EH (cell line): ENCODE measurements around the gene SYNPR.

ENCODE experiments used
- DNase-seq: peaks from one replicate; pipeline ENCODE4 v3.0.0-alpha.2; 2015; ENCODE audit warnings: low read depth

The SYNPR gene

DNA sequence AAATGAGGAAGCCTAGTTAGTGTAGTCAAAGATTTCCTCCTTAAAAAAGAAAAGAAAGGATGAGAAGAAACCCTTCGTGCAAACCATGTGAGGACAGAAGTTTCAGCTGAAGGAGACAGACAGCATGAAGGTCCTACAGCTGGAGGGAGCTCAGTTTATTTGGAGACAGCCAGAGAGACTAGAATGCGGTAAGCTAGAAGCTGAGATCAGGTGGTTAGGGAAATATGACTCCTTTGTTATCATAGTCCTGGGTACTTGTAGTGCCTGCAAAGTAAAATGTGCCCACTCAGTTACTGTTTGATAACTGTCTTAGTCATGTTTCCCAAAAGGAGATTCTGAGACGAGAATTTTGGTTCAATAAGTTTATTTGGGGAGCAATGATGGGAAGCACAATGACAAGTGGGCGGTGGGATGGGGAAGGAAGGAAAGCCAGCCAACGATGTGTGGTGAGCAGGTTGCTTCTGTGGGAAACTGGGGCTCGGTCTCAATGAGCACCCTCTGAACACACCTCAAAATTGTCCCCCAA is 195.6 kb downstream of the SYNPR start:
- no peak for DNase-seq

- DNase-seq, result no peak
These were observed 196.9 kb downstream of the SYNPR start for GRCh38 chr3:63474828-63475518.

- DNase-seq, result no peak
These were observed 199.5 kb downstream of the SYNPR start for GRCh38 chr3:63477494-63478129.

GRCh38 chr3:63478990-63479660 is 201.0 kb downstream of the SYNPR start:
- no peak for DNase-seq

DNA sequence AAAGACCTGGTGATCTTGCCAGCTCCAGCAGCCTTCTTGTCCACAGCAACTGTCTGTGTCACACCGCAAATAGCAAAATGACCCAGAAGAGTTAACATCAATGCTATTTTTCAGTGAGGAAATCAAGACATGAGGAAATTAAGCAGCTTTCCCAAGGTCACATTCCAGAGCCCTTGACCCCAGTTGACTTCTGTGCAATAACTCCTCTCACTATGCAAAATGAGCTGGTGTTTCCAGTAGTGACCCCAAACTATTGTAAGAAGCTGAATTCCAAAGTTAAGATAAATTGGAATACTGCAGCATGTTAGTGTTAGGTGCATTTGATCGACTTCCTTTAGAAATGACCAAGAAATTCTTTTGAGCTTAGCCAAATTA is 201.5 kb downstream of the SYNPR start:
- no peak for DNase-seq

- DNase-seq, result no peak
These were observed 203.5 kb downstream of the SYNPR start for GRCh38 chr3:63481627-63482026.

- no peak for DNase-seq
These were observed 204.2 kb downstream of the SYNPR start for GRCh38 chr3:63482341-63482740.

GRCh38 chr3:63492464-63492863 is 214.4 kb downstream of the SYNPR start:
- no peak for DNase-seq

- peak; percentile 13 for DNase-seq
These were observed 215.0 kb downstream of the SYNPR start for GRCh38 chr3:63493101-63493500.

DNA sequence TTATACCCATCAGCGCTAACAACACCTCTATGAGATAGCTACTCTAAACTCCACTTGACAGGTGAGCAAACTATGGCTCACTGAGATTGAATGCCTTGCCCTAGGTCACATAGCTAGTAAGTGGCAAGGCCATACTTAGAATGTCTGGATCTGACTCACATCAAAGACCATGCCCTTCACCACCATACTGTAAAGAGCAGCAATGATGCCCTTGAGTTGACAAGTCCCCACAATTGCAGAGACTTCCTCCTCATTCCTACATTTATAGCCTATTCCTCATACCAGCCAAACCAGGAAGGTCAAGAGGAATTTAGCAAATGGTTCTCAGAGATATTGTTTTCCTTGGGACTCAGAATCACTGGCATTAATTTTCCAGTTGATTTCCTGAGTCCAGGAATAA is 216.5 kb downstream of the SYNPR start:
- no peak for DNase-seq

DNA sequence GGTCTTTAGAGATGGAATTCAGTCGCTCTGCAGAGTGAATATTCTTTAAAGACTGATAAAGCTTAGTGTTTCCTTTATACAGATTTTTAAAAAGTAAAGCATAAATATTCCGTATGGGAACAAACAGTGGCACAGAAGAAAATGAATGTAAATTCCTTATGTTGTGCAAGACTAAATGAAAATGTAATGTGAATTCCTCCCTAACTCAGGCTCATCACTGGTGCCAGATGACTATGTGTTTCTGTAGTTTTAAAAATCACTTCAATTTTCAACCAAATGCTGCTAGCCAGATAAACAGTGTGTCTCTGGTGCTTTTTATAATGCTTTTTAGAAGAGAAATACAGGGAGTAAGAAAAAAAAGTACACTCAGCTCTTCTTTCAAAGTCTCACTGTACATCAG is 219.5 kb downstream of the SYNPR start:
- DNase-seq, result no peak

GRCh38 chr3:63500196-63500595 is 222.1 kb downstream of the SYNPR start:
- DNase-seq, result no peak

GRCh38 chr3:63508305-63508704 is 230.2 kb downstream of the SYNPR start:
- no peak for DNase-seq

DNA sequence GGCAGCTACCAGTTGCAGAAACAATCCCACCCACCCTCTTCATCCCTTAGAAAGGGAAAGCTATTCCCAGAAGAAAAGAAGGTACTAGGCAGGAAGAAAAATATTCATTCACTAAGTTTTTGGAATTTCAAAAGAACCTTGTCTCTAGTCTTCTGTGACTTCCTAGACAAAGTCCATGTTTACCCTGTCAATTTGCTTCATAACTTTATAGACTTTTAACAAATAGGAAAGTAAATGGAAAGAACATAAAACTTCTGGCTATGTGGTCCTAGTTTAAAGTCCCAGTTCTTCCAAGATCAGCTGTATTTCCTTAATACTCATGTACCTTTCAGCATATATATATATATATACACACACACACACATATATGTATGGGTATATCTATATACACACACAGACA is 230.7 kb downstream of the SYNPR start:
- no peak for DNase-seq

DNA sequence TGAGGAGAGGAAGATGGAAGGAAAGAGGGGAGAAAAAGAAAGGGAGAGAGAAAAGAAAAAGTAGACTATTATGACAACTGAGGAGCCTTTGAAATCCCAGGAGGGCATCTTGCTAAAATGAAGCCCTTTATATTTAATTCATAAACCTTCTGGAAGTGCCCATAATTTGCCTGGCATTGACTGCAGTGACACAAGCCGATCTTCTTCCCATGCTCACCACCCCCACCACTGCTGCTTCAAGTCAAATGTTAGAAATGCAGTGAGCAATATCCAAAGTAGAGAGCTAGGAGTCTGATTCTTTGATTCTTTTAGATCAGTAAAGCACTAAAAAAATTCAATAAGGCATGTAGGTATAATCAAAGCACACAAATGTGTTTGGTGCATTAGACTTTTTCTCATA is 235.7 kb downstream of the SYNPR start:
- DNase-seq, result no peak

GRCh38 chr3:63514678-63515077 is 236.6 kb downstream of the SYNPR start:
- DNase-seq, result no peak

DNA sequence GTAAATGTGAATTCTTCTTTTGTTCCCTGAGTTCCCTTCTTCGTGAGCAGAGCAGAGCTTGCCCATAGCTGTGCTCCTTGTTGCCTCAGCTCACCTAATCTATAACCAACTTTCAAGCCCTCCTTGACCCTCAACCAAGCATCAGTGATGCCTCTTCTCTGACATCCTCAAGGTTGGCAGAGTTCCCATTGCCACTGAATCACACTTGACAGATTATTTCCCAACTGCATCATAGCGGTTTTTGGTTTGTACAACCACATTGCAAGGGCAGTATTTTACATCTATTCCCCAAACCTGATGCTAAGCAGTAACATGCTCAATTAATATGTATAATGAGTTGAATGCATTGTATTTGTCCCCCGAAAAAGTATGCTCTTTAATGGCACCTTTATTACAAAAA is 241.3 kb downstream of the SYNPR start:
- peak; percentile 13 for DNase-seq

GRCh38 chr3:63521657-63522056 is 243.5 kb downstream of the SYNPR start:
- DNase-seq, result no peak

- peak; percentile 24 for DNase-seq
These were observed 245.0 kb downstream of the SYNPR start for GRCh38 chr3:63523100-63523499.

DNA sequence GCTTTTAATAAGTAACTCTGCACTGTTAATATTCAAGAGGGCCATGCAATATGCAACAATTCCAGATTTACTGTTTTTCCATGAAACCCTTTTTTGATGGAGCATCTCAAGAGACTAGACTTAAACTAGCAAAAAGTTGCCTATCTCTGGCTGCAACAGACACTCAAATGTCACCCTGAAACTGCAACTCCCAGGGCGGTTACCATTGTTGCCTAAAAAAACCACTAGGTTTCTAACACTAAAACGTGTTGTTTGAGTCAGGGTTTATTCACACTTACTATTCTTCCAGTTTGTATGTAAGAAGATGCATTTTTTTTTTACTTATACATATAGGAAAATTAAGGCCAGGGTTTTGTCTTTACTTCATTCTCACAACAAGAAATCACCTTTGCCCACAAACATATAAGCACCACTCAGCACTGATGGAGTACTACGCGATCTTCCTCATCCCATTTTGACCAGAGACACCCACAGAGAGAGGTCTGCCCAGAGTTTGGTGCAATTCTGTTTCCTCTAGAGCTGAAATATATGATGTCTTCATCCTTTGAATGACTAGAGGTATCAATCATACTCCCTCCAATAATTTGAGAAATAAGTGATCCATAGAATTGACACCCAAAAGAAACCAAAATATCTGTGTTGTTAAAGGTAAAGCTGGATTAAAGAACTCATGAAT is 250.4 kb downstream of the SYNPR start:
- DNase-seq, result no peak

DNA sequence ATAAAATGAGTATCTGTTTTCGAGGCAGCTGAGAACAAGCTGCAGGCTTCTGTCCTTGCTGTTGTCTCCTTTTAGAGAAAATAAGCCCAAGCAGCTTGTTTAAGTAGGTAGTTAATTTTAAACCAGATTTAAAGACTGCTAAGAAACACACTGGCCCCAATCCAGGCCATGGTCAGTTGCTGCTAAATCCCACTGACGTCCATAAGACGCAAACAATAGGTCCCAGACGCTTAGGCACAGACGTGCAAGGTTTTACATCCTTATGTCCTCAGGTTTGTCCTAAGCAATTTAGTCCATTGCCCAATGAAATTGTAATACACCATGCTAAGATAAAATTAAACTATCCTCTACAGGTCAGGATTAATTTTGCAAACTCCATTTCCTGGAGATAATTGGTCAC is 254.4 kb downstream of the SYNPR start:
- no peak for DNase-seq

GRCh38 chr3:63538919-63539318 is 260.8 kb downstream of the SYNPR start:
- no peak for DNase-seq

DNA sequence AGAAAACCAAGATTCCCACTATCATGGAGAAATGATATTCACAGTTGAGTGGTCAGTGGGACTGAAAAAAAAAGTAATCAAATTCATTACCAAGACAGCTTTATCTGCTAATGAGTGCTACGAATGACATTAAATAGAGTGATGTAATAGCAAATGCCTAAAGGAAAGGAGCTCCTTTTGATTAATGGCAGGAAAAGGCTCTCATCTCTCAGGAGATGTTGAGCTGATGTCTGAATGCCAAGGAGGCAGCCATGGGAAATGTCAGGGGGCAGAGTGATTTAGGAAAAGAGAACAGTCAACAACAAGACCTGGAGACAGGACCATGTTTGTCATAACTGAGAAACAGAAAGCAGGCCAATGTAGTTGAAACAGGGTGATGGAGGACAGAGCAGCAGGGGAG is 277.7 kb downstream of the SYNPR start:
- no peak for DNase-seq
